ENCODE results near the gene MTX2. TPM values are rescaled to one million over a fixed set of nuclear protein-coding genes. Genes with fewer than 3 reads are reported as not detected.
"Not testable (repeated sequence)": the region's sequence is repeated elsewhere in the genome, so short reads cannot be mapped to it uniquely, and the experiment has no call there.

MTX2 gene
- polyA plus RNA-seq, 1 experiment: 17.7 TPM

- H3K36me3 ChIP-seq (ENCODE audit: control insufficient read depth, insufficient read depth, low read length): no peaks in the 10 kb centered on the region
- ChIA-PET CTCF (interaction anchor here (1.3 kb wide), 1 partner anchor 19 kb away, joined by 3 read pairs; no protein-coding TSS in a partner anchor), POLR2A (no interaction called here)
- H3K4me3 ChIP-seq (ENCODE audit: low read depth, low read length): no peak overlapping the region
- H3K27me3 ChIP-seq (ENCODE audit: control insufficient read depth, insufficient read depth, low read length): no peaks in the 10 kb centered on the region
- TF ChIP-seq CTCF (IDR thresholded peaks at IDR 0.05; ENCODE audit: insufficient read depth, low read depth, low read length): no peak
- no peak for DNase-seq (ENCODE audit: low read depth)
Observed at GRCh38 chr2:176364273-176364977, 95.2 kb downstream of the MTX2 start.

GRCh38 chr2:176368349-176368748, 99.1 kb downstream of the MTX2 start:
- no peaks in the 10 kb centered on the region for H3K36me3 ChIP-seq (ENCODE audit: control insufficient read depth, insufficient read depth, low read length)
- no peaks in the 10 kb centered on the region for H3K27me3 ChIP-seq (ENCODE audit: control insufficient read depth, insufficient read depth, low read length)
- no peak for TF ChIP-seq CTCF (IDR thresholded peaks at IDR 0.05; ENCODE audit: insufficient read depth, low read depth, low read length)
- ChIA-PET POLR2A (no interaction called here), CTCF (interaction anchor here (1.2 kb wide), 1 partner anchor 12 kb away, joined by 3 read pairs; no protein-coding TSS in a partner anchor)
- no peak overlapping the region for H3K4me3 ChIP-seq (ENCODE audit: low read depth, low read length)
- no peak for DNase-seq (ENCODE audit: low read depth)

GRCh38 chr2:176370467-176371171, 101.4 kb downstream of the MTX2 start:
- H3K27me3 ChIP-seq (ENCODE audit: control insufficient read depth, insufficient read depth, low read length): no peaks in the 10 kb centered on the region
- H3K36me3 ChIP-seq (ENCODE audit: control insufficient read depth, insufficient read depth, low read length): no peaks in the 10 kb centered on the region
- H3K4me3 ChIP-seq (ENCODE audit: low read depth, low read length): no peak overlapping the region
- CTCF ChIA-PET: no interaction called here
- TF ChIP-seq CTCF (IDR thresholded peaks at IDR 0.05; ENCODE audit: insufficient read depth, low read depth, low read length): no peak
- no peak for DNase-seq (ENCODE audit: low read depth)
- POLR2A ChIA-PET: no interaction called here

GRCh38 chr2:176373155-176373554, 103.9 kb downstream of the MTX2 start:
- H3K4me3 ChIP-seq (ENCODE audit: low read depth, low read length); DNase-seq (ENCODE audit: low read depth); POLR2A ChIA-PET; H3K36me3 ChIP-seq (ENCODE audit: control insufficient read depth, insufficient read depth, low read length); H3K27me3 ChIP-seq (ENCODE audit: control insufficient read depth, insufficient read depth, low read length): not testable (repeated sequence)
- CTCF ChIA-PET: interaction anchor here (1.1 kb wide), 1 partner anchor 73 kb away, joined by 4 read pairs; no protein-coding TSS in a partner anchor

- ChIA-PET CTCF (no interaction called here), POLR2A (no interaction called here)
- Histone ChIP-seq H3K27me3 (ENCODE audit: control insufficient read depth, insufficient read depth, low read length) (no peaks in the 10 kb centered on the region), H3K4me3 (ENCODE audit: low read depth, low read length) (no peak overlapping the region), H3K36me3 (ENCODE audit: control insufficient read depth, insufficient read depth, low read length) (no peaks in the 10 kb centered on the region)
- TF ChIP-seq CTCF (IDR thresholded peaks at IDR 0.05; ENCODE audit: insufficient read depth, low read depth, low read length): no peak
- DNase-seq (ENCODE audit: low read depth): no peak
Observed at GRCh38 chr2:176378323-176378722, 109.1 kb downstream of the MTX2 start.
